DND-41 (cell line): ENCODE data around the gene C21orf91.

ENCODE experiments used
- ATAC-seq: fragments of 200-7000 bp; cut with Tn5 transposase; 3 replicates; pipeline ENCODE4 v1.9.1; 2021; ENCODE audit warnings: low read depth; ENCODE audit not compliant: insufficient read depth
- DNase-seq: peaks from one replicate; pipeline ENCODE4 v3.0.0-alpha.2; 2020
- H2AFZ ChIP-seq: 2 replicates; pipeline ENCODE4 v1.6.0; 2012; ENCODE audit warnings: low read depth, low read length
- H3K27ac ChIP-seq: 2 replicates; pipeline ENCODE4 v1.5.1; 2012; ENCODE audit warnings: low read length, inconsistent platforms
- H3K27me3 ChIP-seq: fragments of 200-600 bp; sonication (generic); 2 replicates; pipeline ENCODE4 v1.6.0; 2012; ENCODE audit warnings: low read length, mild to moderate bottlenecking, inconsistent platforms; ENCODE audit not compliant: insufficient read depth, poor library complexity
- H3K36me3 ChIP-seq: 2 replicates; pipeline ENCODE4 v1.5.1; 2012; ENCODE audit warnings: low read length, inconsistent platforms; ENCODE audit not compliant: insufficient read depth
- H3K4me1 ChIP-seq: 2 replicates; pipeline ENCODE4 v1.5.1; 2012; ENCODE audit warnings: mild to moderate bottlenecking, low read length; ENCODE audit not compliant: insufficient read depth
- H3K4me2 ChIP-seq: 2 replicates; pipeline ENCODE4 v1.6.0; 2012; ENCODE audit warnings: mild to moderate bottlenecking, moderate library complexity, low read length, inconsistent platforms; ENCODE audit not compliant: insufficient read depth
- H3K4me3 ChIP-seq, 2 experiments: fragments of 200-600 bp in 1 of 2; shearing (Covaris generic) in 1 of 2; 2 replicates each; pipeline ENCODE4 v1.5.1; 2012 to 2016; ENCODE audit warnings: inconsistent platforms in 2 of 2, low read length in 2 of 2, mild to moderate bottlenecking in 2 of 2, low read depth in 1 of 2, moderate library complexity in 1 of 2
- H3K79me2 ChIP-seq: 2 replicates; pipeline ENCODE4 v1.6.0; 2012; ENCODE audit warnings: low read length, inconsistent platforms; ENCODE audit not compliant: insufficient read depth
- H3K9ac ChIP-seq: 2 replicates; pipeline ENCODE4 v1.6.0; 2012; ENCODE audit warnings: low read depth, mild to moderate bottlenecking, inconsistent platforms, low read length, moderate library complexity
- H3K9me3 ChIP-seq: 2 replicates; pipeline ENCODE4 v1.5.1; 2012; ENCODE audit warnings: low read length, moderate library complexity, mild to moderate bottlenecking, inconsistent platforms; ENCODE audit not compliant: insufficient read depth, severe bottlenecking
- H4K20me1 ChIP-seq: 2 replicates; pipeline ENCODE4 v1.6.0; 2012; ENCODE audit warnings: low read length; ENCODE audit not compliant: insufficient read depth
- EZH2 ChIP-seq: IDR thresholded peaks from 3 replicates; pipeline ENCODE4 v1.6.1; 2012; ENCODE audit warnings: borderline replicate concordance, low read depth, mild to moderate bottlenecking, moderate library complexity, low read length, inconsistent platforms; ENCODE audit not compliant: severe bottlenecking
- TF ChIP-seq, protein P1 (sequence below): IDR thresholded peaks from 2 replicates; pipeline ENCODE4 v1.5.1; 2012; ENCODE audit warnings: borderline replicate concordance, low read length, moderate library complexity, mild to moderate bottlenecking; ENCODE audit not compliant: poor library complexity, severe bottlenecking; ENCODE audit errors: extremely low read depth

The C21orf91 gene

DNA sequence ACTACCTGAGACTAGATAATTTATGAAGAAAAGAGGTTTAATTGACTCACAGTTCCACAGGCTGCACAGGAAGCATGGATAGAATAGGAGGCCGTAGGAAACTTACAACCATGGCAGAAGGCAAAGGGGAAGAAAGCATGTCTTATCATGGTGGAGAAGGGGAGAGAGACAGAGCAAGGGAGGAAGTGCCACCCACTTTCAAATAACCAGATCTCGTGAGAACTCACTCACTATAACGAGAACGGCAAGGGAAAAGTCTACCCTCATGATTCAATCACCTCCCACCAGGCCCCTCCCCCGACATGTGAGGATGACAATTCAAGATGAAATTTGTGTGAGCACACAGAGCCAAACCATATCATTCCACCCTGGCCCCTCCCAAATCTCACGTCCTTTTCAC is 4.7 kb upstream of the C21orf91 start:
- DNase-seq (no peak), ATAC-seq (no peak)
- TF ChIP-seq, protein P1, sequence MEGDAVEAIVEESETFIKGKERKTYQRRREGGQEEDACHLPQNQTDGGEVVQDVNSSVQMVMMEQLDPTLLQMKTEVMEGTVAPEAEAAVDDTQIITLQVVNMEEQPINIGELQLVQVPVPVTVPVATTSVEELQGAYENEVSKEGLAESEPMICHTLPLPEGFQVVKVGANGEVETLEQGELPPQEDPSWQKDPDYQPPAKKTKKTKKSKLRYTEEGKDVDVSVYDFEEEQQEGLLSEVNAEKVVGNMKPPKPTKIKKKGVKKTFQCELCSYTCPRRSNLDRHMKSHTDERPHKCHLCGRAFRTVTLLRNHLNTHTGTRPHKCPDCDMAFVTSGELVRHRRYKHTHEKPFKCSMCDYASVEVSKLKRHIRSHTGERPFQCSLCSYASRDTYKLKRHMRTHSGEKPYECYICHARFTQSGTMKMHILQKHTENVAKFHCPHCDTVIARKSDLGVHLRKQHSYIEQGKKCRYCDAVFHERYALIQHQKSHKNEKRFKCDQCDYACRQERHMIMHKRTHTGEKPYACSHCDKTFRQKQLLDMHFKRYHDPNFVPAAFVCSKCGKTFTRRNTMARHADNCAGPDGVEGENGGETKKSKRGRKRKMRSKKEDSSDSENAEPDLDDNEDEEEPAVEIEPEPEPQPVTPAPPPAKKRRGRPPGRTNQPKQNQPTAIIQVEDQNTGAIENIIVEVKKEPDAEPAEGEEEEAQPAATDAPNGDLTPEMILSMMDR: no peak
- TF ChIP-seq EZH2: no peak
- Histone ChIP-seq H3K79me2 (peaks cover 3% of the 10 kb centered on the region; the same call in 1 of the 2 replicates), H3K36me3 (no peaks in the 10 kb centered on the region; the same call in 1 of the 2 replicates), H3K9me3 (no peaks in the 10 kb centered on the region), H3K9ac (no peak overlapping the region), H3K27ac (no peak overlapping the region), H2AFZ (no peak overlapping the region), H4K20me1 (no peaks in the 10 kb centered on the region), H3K4me2 (no peak overlapping the region), H3K27me3 (no peaks in the 10 kb centered on the region), H3K4me3 (no peak overlapping the region), H3K4me1 (peaks cover 7% of the 10 kb centered on the region)

GRCh38 chr21:17821121-17821520 is 2.0 kb upstream of the C21orf91 start:
- TF ChIP-seq, protein P1: no peak
- no peak for TF ChIP-seq EZH2
- Histone ChIP-seq H3K4me2 (no peak overlapping the region), H3K9me3 (no peaks in the 10 kb centered on the region), H3K4me3 (no peak overlapping the region), H4K20me1 (no peaks in the 10 kb centered on the region), H3K27ac (no peak overlapping the region), H3K27me3 (no peaks in the 10 kb centered on the region), H3K4me1 (peaks cover 32% of the 10 kb centered on the region), H3K36me3 (no peaks in the 10 kb centered on the region; the same call in 1 of the 2 replicates), H2AFZ (no peak overlapping the region), H3K79me2 (peaks cover 24% of the 10 kb centered on the region), H3K9ac (no peak overlapping the region)
- no peak for DNase-seq
- no peak for ATAC-seq

DNA sequence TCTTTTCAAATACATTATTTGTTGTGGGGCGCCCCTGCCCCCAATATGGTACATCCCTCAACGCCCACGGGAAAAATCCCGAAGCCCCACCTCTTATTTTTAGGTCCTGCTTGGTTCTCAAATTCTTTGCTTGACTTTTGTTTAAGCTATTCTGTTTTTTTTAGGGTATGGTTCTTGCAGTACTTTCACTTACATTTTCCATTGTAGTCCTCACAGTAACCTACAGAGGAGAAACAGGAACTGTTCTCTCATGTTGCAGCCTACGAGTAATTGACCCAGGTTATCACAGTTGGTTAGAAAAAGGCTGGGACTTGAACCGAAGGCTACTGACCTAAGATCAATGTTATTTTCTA is 697 bp upstream of the C21orf91 start:
- no peak for DNase-seq
- peak overlapping the region; percentile 83 for H3K4me2 ChIP-seq
- peak overlapping the region; percentile 100 for H2AFZ ChIP-seq
- peak overlapping the region; percentile 97 for H3K27ac ChIP-seq
- peak overlapping the region; percentile 78 to 89; a peak in 3 of 4 replicates for H3K4me3 ChIP-seq
- no peaks in the 10 kb centered on the region for H3K27me3 ChIP-seq
- TF ChIP-seq EZH2: no peak
- TF ChIP-seq, protein P1: no peak
- no peaks in the 10 kb centered on the region for H4K20me1 ChIP-seq
- H3K4me1 ChIP-seq: peaks cover 32% of the 10 kb centered on the region
- no peaks in the 10 kb centered on the region for H3K9me3 ChIP-seq
- H3K79me2 ChIP-seq: peaks cover 24% of the 10 kb centered on the region
- peaks cover 9% of the 10 kb centered on the region for H3K36me3 ChIP-seq
- ATAC-seq: peak; percentile 37
- H3K9ac ChIP-seq: peak overlapping the region; percentile 91
